Fibroblast of the aortic adventitia (primary cell): ENCODE results near the gene RAC3. TPM values are rescaled to one million over a fixed set of nuclear protein-coding genes. Genes with fewer than 3 reads are reported as not detected.

Experiments used
- DNase-seq: peaks from one replicate; pipeline ENCODE4 v3.0.0-alpha.2; 2010; ENCODE audit warnings: low read depth
- H3K4me3 ChIP-seq: 2 replicates; pipeline ENCODE4 v1.5.1; 2011; ENCODE audit warnings: low read depth, mild to moderate bottlenecking, control low read depth, low read length, moderate library complexity
- CTCF ChIP-seq: IDR thresholded peaks from 2 replicates; pipeline ENCODE4 v1.5.1; 2011; ENCODE audit warnings: mild to moderate bottlenecking, low read length, control low read depth, inconsistent platforms; ENCODE audit not compliant: insufficient read depth
- total RNA-seq: library from RNA; depleted of rRNA; stranded (reverse); fragments of >200 nt; gene quantifications from 2 replicates; pipeline ENCODE4 v1.2.3, GENCODE V29; 2012; ENCODE audit warnings: low replicate concordance

The RAC3 gene
- total RNA-seq, 1 donor: 6.2 TPM

GRCh38 chr17:82013772-82014321 lies 17.6 kb upstream of the RAC3 start:
- TF ChIP-seq CTCF: no peak
- DNase-seq: no peak
- H3K4me3 ChIP-seq: no peak overlapping the region

- H3K4me3 ChIP-seq: no peak overlapping the region
- TF ChIP-seq CTCF: no peak
- no peak for DNase-seq
Observed at GRCh38 chr17:82014432-82014831, 17.0 kb upstream of the RAC3 start.

GRCh38 chr17:82014971-82015310 lies 16.5 kb upstream of the RAC3 start:
- no peak for DNase-seq
- no peak for TF ChIP-seq CTCF
- no peak overlapping the region for H3K4me3 ChIP-seq

GRCh38 chr17:82015311-82015971 lies 16.0 kb upstream of the RAC3 start:
- DNase-seq: no peak
- no peak overlapping the region for H3K4me3 ChIP-seq
- no peak for TF ChIP-seq CTCF

- no peak for TF ChIP-seq CTCF
- H3K4me3 ChIP-seq: no peak overlapping the region
Observed at GRCh38 chr17:82016061-82016874, 15.2 kb upstream of the RAC3 start.

GRCh38 chr17:82016875-82017459 lies 14.5 kb upstream of the RAC3 start:
- TF ChIP-seq CTCF: no peak
- no peak for DNase-seq
- H3K4me3 ChIP-seq: no peak overlapping the region

More at GRCh38 chr17:82016061-82016874, 15.2 kb upstream of the RAC3 start:
- no peak for DNase-seq
